HG03025 (cell line): ENCODE results near the gene TMEM186.
"Not testable (repeated sequence)": the region's sequence is repeated elsewhere in the genome, so short reads cannot be mapped to it uniquely, and the experiment has no call there.

Experiments
- ATAC-seq: cut with Tn5 transposase; IDR thresholded peaks from one replicate; pipeline ENCODE4 v1.9.1; 2021; ENCODE audit warnings: mild to moderate bottlenecking, moderate library complexity; ENCODE audit not compliant: unreplicated experiment, low FRiP score

Gene TMEM186, protein sequence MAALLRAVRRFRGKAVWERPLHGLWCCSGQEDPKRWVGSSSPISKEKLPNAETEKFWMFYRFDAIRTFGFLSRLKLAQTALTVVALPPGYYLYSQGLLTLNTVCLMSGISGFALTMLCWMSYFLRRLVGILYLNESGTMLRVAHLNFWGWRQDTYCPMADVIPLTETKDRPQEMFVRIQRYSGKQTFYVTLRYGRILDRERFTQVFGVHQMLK

DNA sequence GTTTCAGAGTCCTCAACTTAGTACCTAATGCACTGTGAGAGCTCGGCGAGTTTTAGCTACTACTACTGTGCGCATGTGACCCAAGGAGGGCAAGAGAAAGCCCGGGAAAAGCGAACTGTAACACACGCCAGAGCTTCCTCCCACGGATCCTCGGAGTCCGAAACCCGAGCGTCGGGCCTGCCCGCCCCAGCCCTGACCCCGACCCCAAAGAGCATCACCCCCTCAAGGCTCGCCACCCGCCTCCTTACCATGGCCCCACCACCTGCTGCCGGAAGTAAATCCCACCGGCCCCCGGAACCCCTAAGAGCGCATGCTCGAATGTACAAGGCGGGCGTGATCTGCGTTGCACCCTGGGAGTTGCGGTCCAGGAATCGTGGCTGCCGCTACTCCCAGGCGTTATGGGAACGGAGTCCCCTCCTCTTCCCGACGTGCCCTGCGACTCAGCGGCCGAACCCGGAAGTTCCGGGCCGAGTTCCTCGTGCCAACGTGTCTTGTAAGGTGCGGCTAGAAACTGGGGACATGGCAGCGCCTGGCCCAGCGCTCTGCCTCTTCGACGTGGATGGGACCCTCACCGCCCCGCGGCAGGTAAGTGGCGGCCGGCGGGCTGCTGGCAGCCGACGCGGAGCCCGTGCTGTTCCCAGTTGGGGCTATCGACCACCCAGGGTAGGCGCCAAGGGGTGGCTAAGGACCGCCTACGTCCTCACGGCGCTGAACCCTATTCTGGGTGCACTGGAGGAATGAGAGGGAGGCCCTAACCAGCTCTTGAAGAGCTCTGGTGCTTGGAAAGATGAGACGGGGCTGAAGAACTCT lies at the start of gene TMEM186, which contains the start of gene PMM2:
Gene TMEM186 (minus strand): TSS at position 276 of the 810 bp plus-strand sequence. CDS start 25 bp downstream, at position 251.
Gene PMM2 (plus strand): TSS at position 476 of the 810 bp plus-strand sequence. CDS start 44 bp downstream, at position 520.
- peak; percentile 90 for ATAC-seq

DNA sequence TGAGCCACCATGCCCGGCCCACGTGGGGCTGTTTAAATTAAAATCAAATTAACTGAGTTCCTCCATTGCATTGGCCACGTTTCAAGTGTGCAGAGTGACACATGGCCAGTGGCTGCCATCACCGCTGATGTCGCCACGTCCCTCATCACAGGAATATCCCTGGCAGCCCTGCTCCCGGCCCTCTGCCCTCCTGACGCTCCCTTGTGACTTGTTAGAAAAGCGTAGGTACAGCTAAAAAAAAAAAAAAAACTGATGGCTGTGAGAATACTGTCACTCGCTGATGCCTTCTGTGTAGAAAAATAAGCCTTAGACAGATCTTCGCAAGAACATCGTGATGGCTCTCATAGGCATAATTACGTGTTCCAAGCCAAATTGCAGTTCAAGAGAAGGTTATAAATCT lies 49.7 kb upstream of the TMEM186 start:
- ATAC-seq = no peak

DNA sequence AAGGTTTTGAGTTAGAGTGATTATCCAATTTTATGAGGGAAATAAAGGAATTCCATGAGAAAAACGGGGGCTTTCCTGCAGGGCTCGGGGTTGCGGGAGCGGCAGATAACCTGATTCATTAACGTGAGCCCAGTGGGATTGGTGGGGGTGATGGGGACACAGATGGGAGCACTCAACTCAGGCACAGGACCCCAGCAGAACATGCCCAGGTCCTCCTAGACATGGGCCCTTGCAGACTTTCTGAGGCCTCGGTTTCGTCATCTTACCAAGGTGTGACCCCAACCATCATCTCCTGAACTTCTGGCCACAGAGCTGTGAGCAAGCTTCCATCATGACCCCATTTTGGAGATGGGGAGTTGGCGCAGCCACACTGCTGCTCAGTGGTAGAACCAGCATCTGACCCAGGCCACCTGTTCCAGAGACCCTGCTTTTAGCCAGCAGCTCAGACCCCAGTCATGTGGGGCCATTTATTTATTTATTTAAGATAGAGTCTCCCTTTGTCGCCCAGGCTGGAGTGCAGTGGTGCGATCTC lies 49.0 kb upstream of the TMEM186 start:
- ATAC-seq = no peak

DNA sequence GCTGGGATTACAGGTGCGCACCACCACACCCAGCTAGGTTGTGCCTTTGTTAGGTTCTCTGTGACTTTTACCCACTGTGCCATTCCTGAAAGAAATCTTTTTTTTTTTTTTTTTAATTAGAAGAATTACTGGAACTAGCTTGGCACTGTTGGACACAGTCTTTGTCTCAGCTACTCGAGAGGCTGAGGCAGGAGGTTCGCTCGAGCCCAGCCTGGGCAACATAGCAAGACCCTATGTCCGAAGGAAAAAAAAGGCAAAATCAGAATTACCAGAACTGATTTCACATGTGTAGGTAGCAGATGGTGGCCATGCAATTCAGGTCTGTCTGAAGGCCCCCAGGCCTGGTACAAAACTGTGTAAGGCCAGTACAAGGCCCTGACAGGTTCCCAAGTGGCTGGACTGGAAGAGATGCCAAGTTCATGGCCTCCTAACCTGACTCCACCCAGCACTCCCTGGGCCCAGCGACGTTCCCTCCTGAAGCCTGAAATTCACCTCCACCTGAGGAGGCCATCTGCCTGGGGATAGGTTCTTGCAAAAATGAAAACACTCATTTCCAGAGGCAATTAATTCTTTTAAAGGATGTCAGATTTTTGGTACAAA lies 48.4 kb upstream of the TMEM186 start:
- no peak for ATAC-seq

DNA sequence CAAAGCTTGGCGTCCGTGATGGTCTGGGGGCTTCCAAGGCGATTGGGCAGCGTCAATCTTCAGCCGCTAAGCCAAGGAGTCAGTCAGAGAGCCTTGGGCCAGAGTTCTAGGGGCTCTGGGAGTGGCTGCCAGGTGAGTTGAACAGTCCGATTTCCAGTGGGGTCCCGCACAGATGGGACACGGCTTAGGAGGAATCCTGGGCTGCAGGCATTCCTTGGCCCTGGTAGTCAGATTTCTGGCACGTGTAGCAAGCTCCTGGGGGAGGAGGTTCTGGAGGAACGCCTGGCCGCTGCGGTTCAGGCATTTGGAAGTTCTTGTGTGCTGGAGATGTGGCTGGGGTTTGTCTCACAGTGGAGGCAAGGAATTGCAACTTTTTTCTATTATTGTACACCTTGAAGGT lies 45.9 kb upstream of the TMEM186 start:
- ATAC-seq = not testable (repeated sequence)

DNA sequence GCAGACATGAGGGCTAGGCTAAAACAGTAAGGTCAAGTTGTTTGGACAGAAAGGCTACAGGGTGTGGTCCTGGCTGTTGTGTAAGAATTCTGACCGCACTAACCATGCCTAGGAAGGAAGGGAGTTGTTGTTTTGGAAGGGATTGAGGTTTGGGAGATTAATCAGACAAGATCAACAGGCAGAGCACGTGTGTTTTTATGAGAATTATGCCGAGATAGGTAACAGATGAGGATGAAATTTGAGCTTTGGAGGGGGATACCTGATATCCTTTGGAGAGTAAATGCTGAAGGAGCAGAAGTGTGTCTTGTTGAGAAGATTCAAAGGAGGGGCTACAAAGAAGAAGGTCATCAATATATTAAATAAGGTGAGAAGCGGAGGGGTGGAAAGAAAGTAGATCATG lies 44.6 kb upstream of the TMEM186 start:
- ATAC-seq = not testable (repeated sequence)

DNA sequence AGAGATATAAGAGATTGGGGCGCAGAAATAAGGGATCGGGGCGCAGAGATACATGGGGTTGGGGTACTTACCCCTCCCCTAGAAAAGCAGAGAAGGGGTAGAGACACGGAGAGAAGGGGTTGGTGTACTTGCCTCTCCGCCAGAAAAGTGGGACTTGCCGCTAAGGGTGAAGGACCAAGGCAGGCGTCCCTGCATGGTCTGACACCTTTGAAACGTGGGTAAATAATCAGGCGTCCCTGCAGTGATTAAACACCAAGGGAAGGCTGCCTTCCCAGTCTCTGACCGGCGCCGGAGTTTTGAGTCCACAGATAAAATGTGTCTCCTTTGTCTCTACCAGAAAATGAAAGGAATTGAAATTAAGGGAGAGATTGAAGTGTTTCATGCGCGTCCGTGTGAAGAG lies 40.2 kb upstream of the TMEM186 start:
- not testable (repeated sequence) for ATAC-seq

DNA sequence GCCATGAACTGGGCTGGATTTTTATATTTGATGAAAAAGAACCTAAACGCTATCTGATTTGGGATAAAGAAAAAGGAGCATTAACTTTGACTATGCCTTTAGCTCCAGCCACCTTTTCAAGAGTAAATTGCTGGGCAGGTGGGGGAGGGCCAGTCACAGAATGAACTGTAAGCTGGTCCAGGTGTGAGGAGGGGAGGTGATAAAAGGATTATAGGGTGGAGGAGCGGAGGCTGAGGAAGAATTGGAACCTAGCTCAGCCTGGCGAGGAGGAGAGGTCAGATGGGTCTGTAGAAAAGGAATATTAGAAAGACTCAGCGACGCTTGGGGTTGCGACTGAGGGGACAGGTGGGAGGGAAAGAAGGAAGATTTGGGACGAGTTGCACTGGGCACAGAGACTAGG lies 39.4 kb upstream of the TMEM186 start:
- ATAC-seq = not testable (repeated sequence)

DNA sequence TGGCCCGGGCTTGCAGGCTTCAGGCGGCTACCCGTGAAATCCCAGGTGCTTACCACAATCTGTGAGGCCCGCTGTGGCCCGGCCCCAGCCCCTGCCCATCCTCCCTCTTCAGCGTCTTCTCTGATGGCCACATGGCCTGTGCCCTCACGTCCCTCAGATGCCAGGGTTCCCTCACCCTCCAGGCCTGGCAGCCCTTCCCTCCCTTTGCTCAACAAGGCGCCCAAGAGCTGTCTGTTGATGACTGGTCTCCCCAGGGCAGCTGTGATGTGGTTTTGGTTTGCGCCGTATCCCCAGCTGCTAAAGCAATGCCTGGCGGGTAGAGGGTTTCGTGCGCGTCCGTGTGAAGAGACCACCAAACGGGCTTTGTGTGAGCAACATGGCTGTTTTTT lies 35.3 kb upstream of the TMEM186 start:
- ATAC-seq = no peak

DNA sequence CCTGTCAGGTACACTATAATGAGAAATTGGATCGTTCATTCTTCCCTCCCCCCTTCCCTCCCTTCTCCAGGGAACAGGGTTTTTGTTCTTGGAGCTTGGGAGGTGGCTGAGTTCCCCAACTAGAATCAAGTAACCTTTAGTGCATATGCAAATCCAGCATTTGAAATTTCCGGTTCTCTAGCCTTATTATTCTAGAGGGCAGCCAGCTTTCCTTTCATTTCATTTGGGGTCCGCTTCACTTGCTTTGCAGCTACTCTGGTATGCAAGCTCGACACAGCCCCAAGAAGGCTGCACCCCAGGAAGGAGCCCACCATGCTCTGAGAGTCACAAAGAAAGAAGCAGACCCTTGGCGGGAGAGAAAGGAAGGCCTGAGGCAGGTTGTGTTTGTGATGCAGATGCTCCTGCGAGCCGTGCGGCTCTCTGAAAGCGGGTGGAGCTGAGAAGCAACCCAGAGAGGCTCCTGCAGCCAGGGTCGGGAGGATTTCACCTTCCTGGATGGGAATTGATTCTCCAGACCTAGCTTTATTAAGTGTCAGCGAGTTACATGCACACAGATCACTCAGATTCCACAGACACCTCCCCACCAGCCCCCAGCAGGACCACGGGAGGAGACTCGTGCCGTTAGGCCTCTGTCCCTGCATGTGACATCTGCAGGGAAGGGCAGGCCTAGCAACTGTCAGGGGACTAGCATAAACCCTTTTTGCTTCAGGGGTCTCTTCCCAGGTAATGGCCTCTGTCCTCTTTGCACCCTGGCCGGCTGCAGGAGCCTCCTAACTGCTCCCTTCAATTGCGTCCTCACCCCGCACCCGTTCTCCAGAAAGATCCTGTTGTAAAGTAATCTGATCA lies 34.7 kb upstream of the TMEM186 start:
- ATAC-seq = no peak

DNA sequence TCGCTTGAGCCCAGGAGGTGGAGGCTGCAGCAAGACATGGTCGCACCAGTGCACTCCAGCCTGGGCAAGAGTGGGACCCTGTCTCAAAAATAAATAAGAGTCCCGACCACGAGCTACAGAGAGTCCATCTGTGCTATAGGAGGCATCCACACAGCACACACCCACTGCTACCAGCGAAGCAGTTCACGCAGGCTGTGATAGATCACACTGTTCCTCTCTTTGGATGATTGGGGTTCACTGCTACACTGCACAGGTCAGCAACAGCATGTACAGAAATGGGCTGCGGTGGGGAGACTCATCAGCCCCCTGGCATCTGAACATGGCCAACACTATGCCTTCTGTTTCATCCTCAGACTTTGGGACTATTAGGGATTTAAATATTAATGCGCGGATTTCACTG lies 34.0 kb upstream of the TMEM186 start:
- ATAC-seq = no peak

DNA sequence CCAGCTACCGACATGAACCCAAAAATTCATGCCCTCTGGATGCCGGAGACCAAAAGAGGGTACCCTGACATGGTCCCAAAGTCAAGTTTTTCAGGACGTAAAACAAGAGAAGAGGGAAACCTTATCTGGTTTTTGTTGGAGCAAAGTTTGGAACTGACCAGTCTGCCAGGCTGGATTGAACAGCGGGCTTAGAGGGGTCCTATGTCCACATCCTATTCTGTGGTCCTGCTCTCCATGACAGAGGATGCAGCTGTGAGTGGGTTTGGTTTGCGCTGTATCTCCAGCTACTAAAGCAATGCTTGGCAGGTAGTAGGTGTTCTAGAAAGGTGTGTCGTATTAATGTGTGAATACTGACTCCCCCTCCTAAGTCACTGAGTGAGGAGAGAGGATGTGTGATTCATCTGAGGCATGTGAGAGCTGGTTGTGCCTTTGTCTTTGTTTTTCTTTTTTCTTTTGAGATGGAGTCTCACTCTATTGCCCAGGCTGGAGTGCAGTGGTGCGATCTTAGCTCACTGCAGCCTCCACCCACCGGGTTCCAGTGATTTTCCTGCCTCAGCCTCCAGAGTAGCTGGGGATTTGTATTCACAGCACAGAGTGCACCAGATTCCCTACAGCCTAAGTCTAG lies 31.2 kb upstream of the TMEM186 start:
- ATAC-seq = no peak

DNA sequence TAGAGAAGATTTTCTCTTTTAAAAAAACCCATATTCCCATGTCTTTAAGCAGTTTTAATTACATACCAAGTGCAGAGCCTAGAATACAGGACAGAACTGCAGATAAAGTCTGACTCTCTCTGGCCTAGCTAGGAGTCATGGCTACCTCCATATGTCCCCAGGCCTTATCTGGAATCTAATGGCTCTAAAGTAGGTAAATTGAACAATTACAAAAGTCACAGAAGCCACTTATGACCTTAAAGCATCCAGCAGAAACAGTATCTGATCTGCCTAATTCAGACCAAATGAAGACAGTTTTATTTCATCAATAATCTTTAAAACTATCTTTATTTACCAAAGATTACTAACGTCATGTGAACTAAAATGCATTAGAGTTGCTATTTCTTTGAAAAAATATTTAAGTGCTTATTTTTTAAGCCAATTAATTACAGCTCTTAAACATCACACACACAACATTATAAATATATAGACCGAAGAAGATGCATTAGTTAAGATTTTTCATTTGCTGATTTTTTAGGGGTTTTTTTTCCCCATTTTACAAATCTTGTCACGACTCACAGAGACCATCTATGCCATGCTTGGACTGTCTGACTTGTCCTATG lies 28.9 kb upstream of the TMEM186 start:
- ATAC-seq = no peak

DNA sequence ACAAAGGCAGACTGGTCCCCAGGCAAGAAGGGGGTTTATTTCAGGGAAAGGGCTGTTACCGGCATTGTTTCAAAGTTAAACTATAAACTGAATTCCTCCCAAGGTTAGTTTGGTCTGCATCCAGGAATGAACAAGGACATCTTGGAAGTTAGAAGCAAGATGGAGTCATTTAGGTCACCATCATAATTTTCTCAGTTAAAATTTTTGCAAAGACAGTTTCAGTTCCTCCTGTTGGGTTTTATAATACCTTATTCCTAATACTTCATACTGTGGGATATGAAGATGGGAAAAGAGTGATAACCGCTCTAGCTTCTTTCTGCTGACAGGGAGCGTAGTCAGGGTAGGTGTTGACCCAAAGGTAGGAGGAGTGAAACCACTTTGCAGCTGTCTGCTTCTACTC lies 25.0 kb upstream of the TMEM186 start:
- ATAC-seq = no peak

DNA sequence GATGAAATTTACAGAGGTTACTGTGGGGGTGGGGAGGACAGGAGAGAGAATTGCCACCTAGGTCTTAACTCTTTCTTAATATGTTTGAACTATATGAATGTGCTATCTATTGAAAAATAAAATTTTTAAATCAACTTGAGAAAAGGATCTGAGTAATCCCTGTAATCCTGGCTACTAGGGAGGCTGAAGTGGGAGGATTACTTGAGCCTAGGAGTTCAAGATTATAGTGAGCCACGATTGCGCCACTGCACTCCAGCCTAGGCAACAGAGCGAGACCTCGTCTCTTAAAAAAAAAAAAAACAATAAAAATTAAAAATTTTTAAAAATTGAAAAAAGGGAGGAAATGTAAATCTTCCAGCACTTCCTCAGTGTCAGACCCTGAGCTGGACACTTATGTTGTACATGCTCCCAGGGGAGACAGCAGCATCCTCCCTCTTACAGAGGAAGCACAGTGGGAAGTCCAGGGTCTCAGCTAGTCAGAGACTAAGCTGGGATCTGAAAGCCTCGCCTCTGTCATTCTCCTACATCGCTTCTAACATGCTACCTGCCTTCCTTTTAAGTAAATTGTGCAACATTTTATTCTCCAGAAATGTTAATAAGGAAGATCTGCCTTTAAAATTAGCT lies 22.1 kb upstream of the TMEM186 start:
- no peak for ATAC-seq

DNA sequence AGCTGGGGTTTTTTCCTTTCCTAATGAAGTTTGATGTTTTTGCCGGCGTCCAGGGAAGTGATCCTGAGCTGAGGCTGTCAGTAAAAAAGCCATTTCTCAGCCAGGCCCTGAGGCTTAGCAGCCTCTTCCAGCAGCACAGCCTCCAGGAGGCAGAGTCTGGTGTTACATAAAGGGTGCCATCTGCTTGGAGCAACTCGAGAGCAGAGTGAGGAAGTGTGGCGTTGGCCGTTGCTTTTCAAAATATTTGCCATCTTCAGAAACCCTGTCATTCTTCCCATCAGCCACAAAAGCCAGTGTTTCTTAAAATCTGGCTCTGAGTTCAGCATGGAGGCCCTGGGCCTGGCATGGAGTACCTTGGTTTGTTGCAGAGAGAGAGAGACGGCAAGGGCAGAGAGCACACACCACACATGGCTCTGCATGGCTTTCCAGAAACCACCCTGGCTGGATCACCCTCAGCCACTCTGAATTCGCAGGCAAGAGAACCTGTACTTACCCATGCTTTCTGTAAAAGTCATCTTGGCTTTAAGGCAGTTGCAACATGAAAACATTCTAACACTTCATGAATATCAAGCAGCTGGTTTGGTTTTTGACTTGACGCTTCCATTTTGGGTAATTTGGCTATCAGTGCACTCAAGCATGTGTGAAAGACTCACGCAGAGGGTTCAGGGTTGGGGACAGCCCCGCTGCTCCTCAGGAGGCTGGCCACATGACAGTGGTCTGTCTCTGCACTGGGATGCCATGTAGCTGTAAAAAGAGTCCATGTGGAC lies 21.2 kb upstream of the TMEM186 start:
- no peak for ATAC-seq

DNA sequence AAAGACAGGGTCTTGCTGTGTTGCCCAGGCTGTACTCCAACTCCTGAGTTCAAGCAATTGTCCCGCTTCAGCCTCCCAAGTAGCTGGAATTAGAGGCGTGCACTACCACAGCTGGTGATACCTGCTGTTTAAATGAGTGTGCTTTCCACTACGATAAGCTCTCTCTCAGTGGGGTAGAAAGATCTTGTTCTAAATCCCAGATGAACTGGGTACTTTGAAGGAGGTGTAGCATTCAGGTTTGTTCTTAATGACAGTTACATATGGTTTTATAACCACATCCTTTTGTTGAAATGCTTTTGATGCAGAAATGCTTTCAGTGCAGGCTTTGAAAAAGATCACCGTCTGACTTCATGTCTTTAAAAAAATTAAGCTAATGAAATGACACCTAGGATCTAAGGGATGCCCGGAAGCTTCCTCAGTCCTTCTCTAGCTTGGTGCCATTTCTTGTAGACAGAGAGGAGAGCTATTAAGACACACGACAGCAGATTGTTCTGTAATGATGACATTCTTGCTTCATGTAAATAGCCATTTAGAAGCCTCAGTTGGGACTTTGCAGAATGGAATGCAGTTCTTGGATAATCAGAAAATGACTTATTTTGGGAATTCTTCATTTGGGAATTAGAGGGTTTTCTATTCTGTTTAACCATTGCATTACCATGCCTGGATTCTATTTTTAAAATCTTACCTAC lies 19.7 kb upstream of the TMEM186 start:
- ATAC-seq = no peak
